A673 (cell line): ENCODE measurements around the gene PIAS4. TPM values are rescaled to one million over a fixed set of nuclear protein-coding genes. Genes with fewer than 3 reads are reported as not detected.

ENCODE experiments used
- BruUV-seq: library from RNA; stranded (reverse); fragments of 400-500 nt; replicated peaks from 2 replicates; lab custom pipeline; 2021; lab: Mats Ljungman, UMichigan
- CTCF ChIA-PET: fragments of 300-600 bp; sonication (Branson Sonifier 250); formaldehyde crosslinking; loops from one replicate; lab custom pipeline; 2022; ENCODE audit warnings: antibody characterized with exemption; lab: Charles Lee
- POLR2A ChIA-PET: fragments of 300-600 bp; sonication (Branson Sonifier 250); formaldehyde crosslinking; loops from one replicate; lab custom pipeline; 2022; ENCODE audit warnings: antibody characterized with exemption; ENCODE audit not compliant: low non-redundant PET; lab: Charles Lee
- DNase-seq: peaks from one replicate; pipeline ENCODE4 v3.0.0-alpha.2; 2015; ENCODE audit warnings: low spot score
- H3K27ac ChIP-seq: fragments of 200-600 bp; sonication (generic); 2 replicates; pipeline ENCODE4 v1.5.1; 2016; ENCODE audit warnings: mixed run types, low read depth, mild to moderate bottlenecking, mixed read lengths, antibody characterized with exemption, low read length; ENCODE audit not compliant: poor library complexity, severe bottlenecking
- H3K27me3 ChIP-seq: fragments of 200-600 bp; sonication (generic); replicated peaks from 2 replicates; pipeline ENCODE4 v1.6.1; 2017; ENCODE audit warnings: mixed run types, low read depth, mild to moderate bottlenecking, mixed read lengths, antibody characterized with exemption, low read length; ENCODE audit not compliant: insufficient read depth, poor library complexity
- H3K36me3 ChIP-seq: fragments of 200-600 bp; sonication (generic); 2 replicates; pipeline ENCODE4 v1.6.1; 2016; ENCODE audit warnings: mixed run types, mild to moderate bottlenecking, mixed read lengths, antibody characterized with exemption, low read length; ENCODE audit not compliant: insufficient read depth, poor library complexity, severe bottlenecking
- H3K4me1 ChIP-seq: fragments of 200-600 bp; sonication (generic); 2 replicates; pipeline ENCODE4 v1.6.1; 2017; ENCODE audit warnings: mixed run types, mild to moderate bottlenecking, mixed read lengths, antibody characterized with exemption, low read length; ENCODE audit not compliant: insufficient read depth, poor library complexity, severe bottlenecking
- H3K4me3 ChIP-seq: fragments of 200-600 bp; sonication (generic); 2 replicates; pipeline ENCODE4 v1.5.1; 2016; ENCODE audit warnings: low read depth, mixed run types, mild to moderate bottlenecking, mixed read lengths, low read length; ENCODE audit not compliant: poor library complexity, severe bottlenecking
- H3K9me3 ChIP-seq: fragments of 200-600 bp; sonication (generic); 2 replicates; pipeline ENCODE4 v1.6.1; 2016; ENCODE audit warnings: mixed run types, low read depth, mild to moderate bottlenecking, mixed read lengths, antibody characterized with exemption, low read length; ENCODE audit not compliant: poor library complexity, severe bottlenecking
- EZH2 ChIP-seq: fragments of 200-600 bp; sonication (generic); IDR thresholded peaks from 2 replicates; pipeline ENCODE4 v1.6.1; 2017; ENCODE audit warnings: borderline replicate concordance, low read depth, mild to moderate bottlenecking, mixed read lengths, antibody characterized with exemption, low read length; ENCODE audit not compliant: poor library complexity, severe bottlenecking
- intact Hi-C: fragments of 100-400 bp; cut with micrococcal nuclease; formaldehyde crosslinking; loops from one replicate; pipeline ENCODE4 v1.10.0; 2022; ENCODE audit not compliant: unreplicated experiment
- total RNA-seq: library from RNA; stranded (reverse); gene quantifications from 2 replicates; pipeline ENCODE4 v1.2.3, GENCODE V29; 2021
- TF ChIP-seq, protein P1 (sequence below): fragments of 300-800, 200-600 bp; sonication (generic); conservative IDR thresholded peaks from 2 replicates; pipeline ENCODE4 v1.5.1; 2017; ENCODE audit warnings: low read depth, mild to moderate bottlenecking, antibody characterized with exemption, low read length, moderate library complexity, mixed read lengths

Gene PIAS4
- total RNA-seq, 1 experiment from 2014 or later: 59.1 TPM

DNA sequence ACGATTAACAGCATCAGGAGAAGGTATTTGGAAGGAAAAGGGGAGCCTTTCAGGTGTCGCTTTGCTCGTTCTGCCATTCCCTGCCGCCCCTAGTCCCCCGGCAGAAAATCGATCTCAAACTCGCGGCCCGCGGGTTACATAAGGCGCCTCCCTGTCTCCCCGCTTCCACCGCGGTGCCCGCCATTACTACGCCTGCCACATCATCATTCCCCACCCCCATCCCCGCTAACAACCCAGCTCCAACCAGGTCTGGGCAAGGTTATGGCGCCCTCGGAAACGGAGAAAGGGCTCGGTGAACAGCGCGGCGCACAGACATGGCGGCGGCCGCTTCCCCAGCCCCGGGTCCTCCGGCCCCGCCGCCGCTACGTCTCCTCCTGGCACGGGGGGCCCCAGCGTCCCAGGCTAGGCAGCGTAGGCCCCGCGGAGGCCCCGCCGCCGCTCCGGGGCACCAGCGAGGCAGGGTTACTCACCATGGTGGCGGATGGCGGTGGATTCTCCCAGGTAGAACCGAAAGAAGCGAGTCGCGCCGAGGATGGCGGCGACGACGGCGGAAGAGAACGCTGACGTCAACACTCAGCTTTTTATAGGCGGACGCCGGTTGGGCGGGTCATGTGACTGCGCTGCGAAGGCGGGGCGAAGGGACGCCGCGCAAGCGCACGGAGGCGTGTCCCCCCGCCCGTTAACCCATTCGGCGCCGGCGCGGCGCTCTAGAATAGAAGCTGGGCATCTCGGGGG lies 22.5 kb upstream of the PIAS4 start, which contains the start of gene EEF2:
TSS of gene EEF2 (minus strand) at position 556 of the 735 bp plus-strand sequence. CDS start at position 473, 83 bp downstream.
- peak within 1 kb of the TSS; percentile 98 for H3K4me3 ChIP-seq
- H3K27me3 ChIP-seq: no peaks in the 10 kb centered on the region
- peak within 1 kb of the TSS; percentile 96 for H3K27ac ChIP-seq
- intact Hi-C loops: no loop called here
- ChIA-PET POLR2A (interaction anchor here (0.5 to 1.1 kb wide), 7 partner anchors 9 to 154 kb away, joined by 3 to 11 read pairs (median 5); partner anchors contain the start of genes PIAS4 and ZBTB7A), CTCF (interaction anchor here (0.8 kb wide), 1 partner anchor 154 kb away, joined by 3 read pairs; no protein-coding TSS in a partner anchor)
- no peak for TF ChIP-seq EZH2
- TF ChIP-seq, protein P1, sequence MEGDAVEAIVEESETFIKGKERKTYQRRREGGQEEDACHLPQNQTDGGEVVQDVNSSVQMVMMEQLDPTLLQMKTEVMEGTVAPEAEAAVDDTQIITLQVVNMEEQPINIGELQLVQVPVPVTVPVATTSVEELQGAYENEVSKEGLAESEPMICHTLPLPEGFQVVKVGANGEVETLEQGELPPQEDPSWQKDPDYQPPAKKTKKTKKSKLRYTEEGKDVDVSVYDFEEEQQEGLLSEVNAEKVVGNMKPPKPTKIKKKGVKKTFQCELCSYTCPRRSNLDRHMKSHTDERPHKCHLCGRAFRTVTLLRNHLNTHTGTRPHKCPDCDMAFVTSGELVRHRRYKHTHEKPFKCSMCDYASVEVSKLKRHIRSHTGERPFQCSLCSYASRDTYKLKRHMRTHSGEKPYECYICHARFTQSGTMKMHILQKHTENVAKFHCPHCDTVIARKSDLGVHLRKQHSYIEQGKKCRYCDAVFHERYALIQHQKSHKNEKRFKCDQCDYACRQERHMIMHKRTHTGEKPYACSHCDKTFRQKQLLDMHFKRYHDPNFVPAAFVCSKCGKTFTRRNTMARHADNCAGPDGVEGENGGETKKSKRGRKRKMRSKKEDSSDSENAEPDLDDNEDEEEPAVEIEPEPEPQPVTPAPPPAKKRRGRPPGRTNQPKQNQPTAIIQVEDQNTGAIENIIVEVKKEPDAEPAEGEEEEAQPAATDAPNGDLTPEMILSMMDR: no peak
- peaks cover 36% of the 10 kb centered on the region for H3K4me1 ChIP-seq
- H3K36me3 ChIP-seq: peaks cover 48% of the 10 kb centered on the region
- no peaks in the 10 kb centered on the region for H3K9me3 ChIP-seq
- peak; percentile 91 for DNase-seq
- TSS peak; percentile 74 for BruUV-seq

DNA sequence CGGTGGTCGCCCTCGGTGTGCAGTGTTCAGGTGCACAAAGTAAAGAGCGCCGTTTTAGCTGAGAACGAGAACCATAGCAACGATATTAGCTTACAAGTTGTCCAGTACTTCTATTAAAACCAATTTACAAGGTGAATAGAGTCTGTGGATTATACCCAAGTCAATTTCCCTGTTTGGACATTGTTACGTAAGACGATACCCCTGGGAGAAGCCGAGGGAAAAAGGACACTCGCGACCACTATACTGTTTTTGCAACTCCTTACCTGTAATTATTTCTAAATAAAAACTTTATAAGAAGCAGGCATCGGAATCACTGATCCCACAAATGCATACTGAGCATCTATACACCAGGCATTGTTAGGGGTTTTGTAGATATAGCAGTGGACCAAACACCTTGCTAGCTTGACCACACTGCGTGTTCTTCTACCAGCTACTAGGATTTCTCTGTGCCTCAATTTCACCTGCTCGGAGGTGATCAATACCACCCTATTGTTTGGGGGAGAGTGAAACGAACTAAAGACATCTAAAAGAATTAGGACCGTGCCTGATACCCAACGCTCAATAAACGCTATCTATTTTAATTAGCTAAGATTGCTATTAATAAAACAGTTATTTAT lies 21.8 kb upstream of the PIAS4 start:
- Histone ChIP-seq H3K27me3 (no peaks in the 10 kb centered on the region), H3K4me3 (peak overlapping the region; percentile 98), H3K9me3 (no peaks in the 10 kb centered on the region), H3K4me1 (peaks cover 36% of the 10 kb centered on the region), H3K36me3 (peaks cover 41% of the 10 kb centered on the region), H3K27ac (peak overlapping the region; percentile 96)
- no peak for DNase-seq
- ChIA-PET CTCF (interaction anchor here (0.8 kb wide), 1 partner anchor 153 kb away, joined by 3 read pairs; no protein-coding TSS in a partner anchor), POLR2A (interaction anchor here (0.5 to 1.1 kb wide), 7 partner anchors 10 to 154 kb away, joined by 3 to 11 read pairs (median 5); partner anchors contain the start of genes PIAS4 and ZBTB7A)
- TF ChIP-seq, protein P1: no peak
- no peak for TF ChIP-seq EZH2
- no TSS peak for BruUV-seq
- intact Hi-C loops: loop anchor here (1.0 kb wide), 1 partner anchor 219 kb away; no protein-coding TSS in a partner anchor

DNA sequence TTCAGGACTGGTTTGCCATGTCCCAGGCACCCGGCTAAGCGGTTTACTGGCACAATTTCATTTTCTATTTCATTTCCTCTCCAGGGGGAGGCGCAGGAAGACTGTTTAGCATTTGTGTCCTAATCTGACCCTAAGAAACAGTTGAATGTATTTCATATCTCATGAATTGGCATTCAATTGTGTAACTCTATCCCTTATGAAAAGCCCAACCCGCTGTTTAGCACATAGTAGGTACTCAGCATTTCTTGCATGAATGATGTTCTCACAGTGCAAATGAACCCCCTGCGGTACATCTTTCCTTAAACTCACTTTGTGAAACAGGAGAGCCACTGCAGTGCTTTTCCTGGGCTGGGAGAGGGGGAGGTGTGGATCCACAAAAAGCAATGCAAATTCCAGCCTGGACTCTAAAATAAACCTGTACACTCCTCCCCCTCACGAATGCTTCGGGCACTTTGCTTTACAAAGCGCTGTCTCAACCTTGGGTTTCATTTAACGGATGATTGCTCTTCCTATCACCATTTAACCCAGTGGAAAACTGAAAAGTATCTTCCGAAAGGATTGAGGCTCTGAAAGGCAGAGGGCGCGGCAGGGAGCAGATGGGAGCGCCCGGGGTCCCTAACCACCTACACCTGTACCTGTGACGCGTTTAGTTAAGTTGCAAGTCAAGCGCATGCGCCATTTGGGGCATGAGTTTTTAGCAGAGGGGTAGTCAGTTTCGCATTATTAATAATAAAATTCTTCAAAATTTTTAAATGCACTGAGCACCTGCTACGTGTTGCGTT lies 21.1 kb upstream of the PIAS4 start:
- H3K9me3 ChIP-seq: no peaks in the 10 kb centered on the region
- CTCF ChIA-PET: interaction anchor here (0.8 kb wide), 1 partner anchor 153 kb away, joined by 3 read pairs; no protein-coding TSS in a partner anchor
- peak overlapping the region; percentile 98 for H3K4me3 ChIP-seq
- H3K4me1 ChIP-seq: peaks cover 36% of the 10 kb centered on the region
- peak; percentile 92 for DNase-seq
- peaks cover 34% of the 10 kb centered on the region for H3K36me3 ChIP-seq
- intact Hi-C loops: loop anchor here (1.0 kb wide), 1 partner anchor 218 kb away; no protein-coding TSS in a partner anchor
- POLR2A ChIA-PET: no interaction called here
- H3K27ac ChIP-seq: peak overlapping the region; percentile 96
- no TSS peak for BruUV-seq
- H3K27me3 ChIP-seq: no peaks in the 10 kb centered on the region
- TF ChIP-seq, protein P1: peak; percentile 79
- TF ChIP-seq EZH2: no peak
